WTC11 (cell line): ENCODE results near the gene NR0B2. TPM values are rescaled to one million over a fixed set of nuclear protein-coding genes. Genes with fewer than 3 reads are reported as not detected.

Experiments used
- AFF4 ChIP-seq: sonication (generic); formaldehyde crosslinking; IDR thresholded peaks from 2 replicates; pipeline ENCODE4 v1.8.1; 2023; ENCODE audit warnings: mild to moderate bottlenecking, missing genetic modification reagents, borderline replicate concordance
- ATF2 ChIP-seq: sonication (generic); formaldehyde crosslinking; IDR thresholded peaks from 2 replicates; pipeline ENCODE4 v1.8.1; 2022; ENCODE audit warnings: low read depth, missing genetic modification reagents, borderline replicate concordance
- E2F1 ChIP-seq: sonication (generic); formaldehyde crosslinking; IDR thresholded peaks from 2 replicates; pipeline ENCODE4 v1.8.0; 2022; ENCODE audit warnings: mild to moderate bottlenecking, missing genetic modification reagents
- E2F4 ChIP-seq: sonication (generic); formaldehyde crosslinking; IDR thresholded peaks from 2 replicates; pipeline ENCODE4 v1.8.1; 2022; ENCODE audit warnings: low read depth, mild to moderate bottlenecking, moderate library complexity, missing genetic modification reagents, borderline replicate concordance
- EMX1 ChIP-seq: fragments of 250-450 bp; sonication (Bioruptor Pico); IDR thresholded peaks from 2 replicates; pipeline ENCODE4 v1.8.0; 2021; ENCODE audit warnings: mild to moderate bottlenecking
- ESRRA ChIP-seq: sonication (generic); formaldehyde crosslinking; IDR thresholded peaks from 2 replicates; pipeline ENCODE4 v1.8.1; 2022; ENCODE audit warnings: mild to moderate bottlenecking, missing genetic modification reagents, borderline replicate concordance
- FOXJ3 ChIP-seq: sonication (generic); formaldehyde crosslinking; IDR thresholded peaks from 2 replicates; pipeline ENCODE4 v1.9.0; 2021; ENCODE audit warnings: missing genetic modification reagents, mild to moderate bottlenecking, borderline replicate concordance
- GRHL2 ChIP-seq: fragments of 250-450 bp; sonication (Bioruptor Pico); IDR thresholded peaks from 2 replicates; pipeline ENCODE4 v1.8.0; 2022; ENCODE audit warnings: mild to moderate bottlenecking, moderate library complexity; ENCODE audit not compliant: insufficient replicate concordance, severe bottlenecking
- HMGXB4 ChIP-seq: sonication (generic); formaldehyde crosslinking; IDR thresholded peaks from 2 replicates; pipeline ENCODE4 v1.8.1; 2023; ENCODE audit warnings: mild to moderate bottlenecking, moderate library complexity, missing genetic modification reagents
- JAZF1 ChIP-seq: fragments of 250-450 bp; sonication (Bioruptor Pico); IDR thresholded peaks from 2 replicates; pipeline ENCODE4 v1.9.0; 2021; ENCODE audit warnings: moderate library complexity, mild to moderate bottlenecking, inconsistent platforms
- KAT7 ChIP-seq: sonication (generic); formaldehyde crosslinking; IDR thresholded peaks from 2 replicates; pipeline ENCODE4 v1.8.1; 2023; ENCODE audit warnings: missing genetic modification reagents, mild to moderate bottlenecking, borderline replicate concordance
- MLX ChIP-seq: sonication (generic); formaldehyde crosslinking; IDR thresholded peaks from 2 replicates; pipeline ENCODE4 v1.8.1; 2023; ENCODE audit warnings: mild to moderate bottlenecking, missing genetic modification reagents, moderate library complexity
- OVOL2 ChIP-seq: fragments of 250-450 bp; sonication (Bioruptor Pico); IDR thresholded peaks from 2 replicates; pipeline ENCODE4 v1.9.0; 2021; ENCODE audit warnings: mild to moderate bottlenecking, borderline replicate concordance
- PREB ChIP-seq: sonication (generic); formaldehyde crosslinking; IDR thresholded peaks from 2 replicates; pipeline ENCODE4 v1.8.1; 2022; ENCODE audit warnings: mild to moderate bottlenecking, missing genetic modification reagents, moderate library complexity, borderline replicate concordance
- TCF7 ChIP-seq: sonication (generic); formaldehyde crosslinking; IDR thresholded peaks from 2 replicates; pipeline ENCODE4 v1.8.0; 2022; ENCODE audit warnings: mild to moderate bottlenecking, low read depth, missing genetic modification reagents, moderate library complexity
- USF2 ChIP-seq: sonication (generic); formaldehyde crosslinking; IDR thresholded peaks from 2 replicates; pipeline ENCODE4 v1.8.1; 2023; ENCODE audit warnings: mild to moderate bottlenecking, missing genetic modification reagents, moderate library complexity
- ZBTB43 ChIP-seq: sonication (generic); formaldehyde crosslinking; IDR thresholded peaks from 2 replicates; pipeline ENCODE4 v1.8.1; 2023; ENCODE audit warnings: mild to moderate bottlenecking, missing genetic modification reagents
- ZNF121 ChIP-seq: sonication (generic); formaldehyde crosslinking; IDR thresholded peaks from 2 replicates; pipeline ENCODE4 v1.8.0; 2023; ENCODE audit warnings: missing genetic modification reagents
- ZNF317 ChIP-seq: sonication (generic); formaldehyde crosslinking; IDR thresholded peaks from 2 replicates; pipeline ENCODE4 v1.8.1; 2023; ENCODE audit warnings: low read depth, mild to moderate bottlenecking, moderate library complexity, missing genetic modification reagents, borderline replicate concordance
- ZNF512 ChIP-seq: sonication (generic); formaldehyde crosslinking; IDR thresholded peaks from 2 replicates; pipeline ENCODE4 v1.8.1; 2022; ENCODE audit warnings: missing genetic modification reagents, borderline replicate concordance
- total RNA-seq: library from RNA; stranded (reverse); gene quantifications from 3 replicates; pipeline ENCODE4 v1.2.3, GENCODE V29; 2021

NR0B2 gene
- total RNA-seq, 1 experiment from 2014 or later = not detected

GRCh38 chr1:26959722-26960624, 46.2 kb upstream of the NR0B2 start, which contains the start of gene KDF1 (continued):
- TF ChIP-seq ZNF512 (CRISPR knock-in tag) (no peak), E2F4 (no peak), E2F1 (CRISPR knock-in tag) (no peak; the same call in 1 of the 2 replicates), MLX (no peak), ZNF317 (CRISPR knock-in tag) (no peak), KAT7 (CRISPR knock-in tag) (peak; percentile 87; the same call in 1 of the 2 replicates), EMX1 (CRISPR knock-in tag) (0 out of 2 replicates have a peak, but pooled peaks have one; percentile 38), JAZF1 (CRISPR knock-in tag) (no peak), AFF4 (CRISPR knock-in tag) (peak; percentile 60; the same call in 1 of the 2 replicates), GRHL2 (CRISPR knock-in tag) (no peak), TCF7 (0 out of 2 replicates have a peak, but pooled peaks have one; percentile 34), FOXJ3 (CRISPR knock-in tag) (no peak), ZBTB43 (CRISPR knock-in tag) (no peak), ATF2 (CRISPR knock-in tag) (no peak), OVOL2 (no peak), PREB (CRISPR knock-in tag) (0 out of 2 replicates have a peak, but pooled peaks have one; percentile 70), ESRRA (CRISPR knock-in tag) (peak; percentile 87; the same call in 1 of the 2 replicates), HMGXB4 (CRISPR knock-in tag) (no peak; the same call in 1 of the 2 replicates), ZNF121 (CRISPR knock-in tag) (no peak), USF2 (CRISPR knock-in tag) (peak; percentile 53; the same call in 1 of the 2 replicates)
